Measurements from ENCODE around the gene SPP2.

The SPP2 gene

DNA sequence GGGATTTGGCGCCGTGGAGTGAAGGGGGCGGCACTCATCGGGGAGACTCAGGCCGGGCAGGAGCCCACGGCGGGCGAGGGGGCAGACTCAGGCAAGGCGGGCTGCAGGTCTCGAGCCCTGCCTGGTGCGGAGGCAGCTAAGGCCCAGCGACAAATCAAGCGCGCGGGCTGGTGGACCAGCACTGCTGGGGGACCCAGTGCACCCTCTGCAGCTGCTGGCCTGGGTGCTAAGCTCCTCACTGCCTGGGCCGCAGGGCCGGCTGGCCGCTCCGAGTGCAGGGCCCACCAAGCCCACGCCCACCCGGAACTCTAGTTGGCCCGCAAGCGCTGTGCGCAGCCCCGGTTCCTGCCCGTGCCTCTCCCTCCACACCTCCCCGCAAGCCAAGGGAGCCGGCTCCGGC is 26.2 kb upstream of the SPP2 start:
- Histone ChIP-seq H3K9ac (ENCODE audit: low read depth, low read length) (no peak overlapping the region), H3K4me3 (ENCODE audit: low read depth, low read length) (no peak overlapping the region), H3K4me1 (ENCODE audit: control insufficient read depth, insufficient read depth, low read length) (no peaks in the 10 kb centered on the region), H3K27me3 (ENCODE audit: control insufficient read depth, insufficient read depth, low read length) (no peaks in the 10 kb centered on the region), H3K9me3 (ENCODE audit: control insufficient read depth, insufficient read depth, low read length) (no peaks in the 10 kb centered on the region), H3K36me3 (ENCODE audit: control insufficient read depth, insufficient read depth, low read length) (no peaks in the 10 kb centered on the region)

- Histone ChIP-seq H3K4me3 (ENCODE audit: low read depth, low read length) (no peak overlapping the region), H3K27me3 (ENCODE audit: control insufficient read depth, insufficient read depth, low read length) (no peaks in the 10 kb centered on the region), H3K9ac (ENCODE audit: low read depth, low read length) (no peak overlapping the region), H3K4me1 (ENCODE audit: control insufficient read depth, insufficient read depth, low read length) (no peaks in the 10 kb centered on the region), H3K9me3 (ENCODE audit: control insufficient read depth, insufficient read depth, low read length) (no peaks in the 10 kb centered on the region), H3K36me3 (ENCODE audit: control insufficient read depth, insufficient read depth, low read length) (no peaks in the 10 kb centered on the region)
Measured at GRCh38 chr2:234025466-234025865, 25.0 kb upstream of the SPP2 start.

GRCh38 chr2:234025891-234026401 is 24.6 kb upstream of the SPP2 start:
- Histone ChIP-seq H3K9ac (ENCODE audit: low read depth, low read length) (no peak overlapping the region), H3K27me3 (ENCODE audit: control insufficient read depth, insufficient read depth, low read length) (no peaks in the 10 kb centered on the region), H3K4me1 (ENCODE audit: control insufficient read depth, insufficient read depth, low read length) (no peaks in the 10 kb centered on the region), H3K36me3 (ENCODE audit: control insufficient read depth, insufficient read depth, low read length) (no peaks in the 10 kb centered on the region), H3K4me3 (ENCODE audit: low read depth, low read length) (no peak overlapping the region), H3K9me3 (ENCODE audit: control insufficient read depth, insufficient read depth, low read length) (no peaks in the 10 kb centered on the region)

DNA sequence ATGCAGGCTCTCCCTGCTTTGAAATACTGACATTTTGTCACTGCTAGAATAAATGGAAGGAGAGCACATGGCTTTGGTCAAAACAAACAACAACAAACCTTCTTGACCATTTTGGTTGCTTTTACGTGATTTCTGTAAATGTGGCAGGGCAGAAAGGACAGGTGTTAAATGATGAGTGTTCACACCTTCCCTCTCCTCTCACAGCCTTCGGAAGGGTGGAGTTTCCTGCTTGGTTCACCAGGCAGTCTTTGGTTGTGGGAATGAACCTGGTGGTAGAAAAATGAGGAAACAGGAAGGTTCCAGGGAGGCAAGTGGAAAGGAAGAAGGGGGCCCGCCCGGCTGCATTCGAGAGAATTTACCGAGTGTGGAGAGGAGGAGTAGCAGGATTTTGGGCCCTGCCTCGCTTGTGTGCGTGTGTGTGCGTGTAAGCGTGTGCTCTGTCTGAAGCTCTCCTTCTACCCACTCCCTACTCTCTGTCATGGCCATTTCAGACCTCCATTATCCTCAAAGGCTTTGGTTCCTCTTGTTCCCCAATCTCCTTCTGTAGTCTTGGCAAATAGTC is 23.7 kb upstream of the SPP2 start:
- Histone ChIP-seq H3K9ac (ENCODE audit: low read depth, low read length) (no peak overlapping the region), H3K9me3 (ENCODE audit: control insufficient read depth, insufficient read depth, low read length) (no peaks in the 10 kb centered on the region), H3K4me1 (ENCODE audit: control insufficient read depth, insufficient read depth, low read length) (no peaks in the 10 kb centered on the region), H3K36me3 (ENCODE audit: control insufficient read depth, insufficient read depth, low read length) (no peaks in the 10 kb centered on the region), H3K4me3 (ENCODE audit: low read depth, low read length) (no peak overlapping the region), H3K27me3 (ENCODE audit: control insufficient read depth, insufficient read depth, low read length) (no peaks in the 10 kb centered on the region)

DNA sequence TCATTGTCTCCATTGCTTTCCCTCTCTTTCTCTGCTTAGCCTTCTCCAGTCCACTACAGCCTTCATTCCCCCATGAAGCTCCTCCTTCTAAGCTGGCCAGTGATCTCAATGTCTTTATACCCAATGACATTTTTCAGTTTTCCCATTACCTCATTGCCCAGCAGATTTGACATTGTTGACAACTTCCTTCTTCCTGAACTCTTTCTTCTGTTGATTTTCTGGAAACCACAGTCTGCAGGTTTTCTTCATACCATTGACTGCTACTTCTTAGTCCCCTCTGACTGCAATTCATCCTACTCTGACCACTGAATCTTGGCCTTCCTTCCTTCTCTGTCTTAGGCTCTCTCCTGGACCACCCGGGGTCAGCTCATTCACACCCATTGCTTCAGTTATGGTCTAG is 22.9 kb upstream of the SPP2 start:
- Histone ChIP-seq H3K9ac (ENCODE audit: low read depth, low read length) (no peak overlapping the region), H3K9me3 (ENCODE audit: control insufficient read depth, insufficient read depth, low read length) (no peaks in the 10 kb centered on the region), H3K27me3 (ENCODE audit: control insufficient read depth, insufficient read depth, low read length) (no peaks in the 10 kb centered on the region), H3K4me1 (ENCODE audit: control insufficient read depth, insufficient read depth, low read length) (no peaks in the 10 kb centered on the region), H3K36me3 (ENCODE audit: control insufficient read depth, insufficient read depth, low read length) (no peaks in the 10 kb centered on the region), H3K4me3 (ENCODE audit: low read depth, low read length) (no peak overlapping the region)

- Histone ChIP-seq H3K9me3 (ENCODE audit: control insufficient read depth, insufficient read depth, low read length) (no peaks in the 10 kb centered on the region), H3K4me3 (ENCODE audit: low read depth, low read length) (no peak overlapping the region), H3K4me1 (ENCODE audit: control insufficient read depth, insufficient read depth, low read length) (no peaks in the 10 kb centered on the region), H3K27me3 (ENCODE audit: control insufficient read depth, insufficient read depth, low read length) (no peaks in the 10 kb centered on the region), H3K9ac (ENCODE audit: low read depth, low read length) (no peak overlapping the region), H3K36me3 (ENCODE audit: control insufficient read depth, insufficient read depth, low read length) (no peaks in the 10 kb centered on the region)
Measured at GRCh38 chr2:234029150-234029733, 21.3 kb upstream of the SPP2 start.

DNA sequence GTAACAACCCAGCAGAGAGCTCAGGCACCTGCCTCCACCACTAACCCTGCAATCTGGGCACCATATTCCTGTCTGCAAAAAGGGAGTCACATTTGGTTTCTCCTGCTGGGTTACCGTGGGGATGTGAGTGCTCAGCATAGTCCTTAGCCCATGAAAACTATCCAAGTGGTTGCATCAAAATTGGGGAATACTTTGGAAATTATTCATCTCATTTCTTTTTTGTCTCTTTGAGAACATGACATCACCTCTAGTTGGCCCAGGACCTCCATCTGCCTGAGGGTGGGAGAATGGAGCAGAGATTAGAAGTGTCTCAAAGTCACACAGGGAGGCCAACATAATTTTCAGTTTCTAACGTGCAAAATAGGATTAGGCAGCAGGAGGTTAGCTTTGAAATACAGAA is 19.3 kb upstream of the SPP2 start:
- H3K9ac ChIP-seq (ENCODE audit: low read depth, low read length) = no peak overlapping the region
- H3K27me3 ChIP-seq (ENCODE audit: control insufficient read depth, insufficient read depth, low read length) = no peaks in the 10 kb centered on the region
- H3K4me1 ChIP-seq (ENCODE audit: control insufficient read depth, insufficient read depth, low read length) = no peaks in the 10 kb centered on the region
- no peaks in the 10 kb centered on the region for H3K9me3 ChIP-seq (ENCODE audit: control insufficient read depth, insufficient read depth, low read length)
- H3K4me3 ChIP-seq (ENCODE audit: low read depth, low read length) = no peak overlapping the region
- no peaks in the 10 kb centered on the region for H3K36me3 ChIP-seq (ENCODE audit: control insufficient read depth, insufficient read depth, low read length)

GRCh38 chr2:234032279-234032856 is 18.1 kb upstream of the SPP2 start:
- H3K9ac ChIP-seq (ENCODE audit: low read depth, low read length) = no peak overlapping the region
- no peaks in the 10 kb centered on the region for H3K36me3 ChIP-seq (ENCODE audit: control insufficient read depth, insufficient read depth, low read length)
- no peaks in the 10 kb centered on the region for H3K27me3 ChIP-seq (ENCODE audit: control insufficient read depth, insufficient read depth, low read length)
- no peaks in the 10 kb centered on the region for H3K4me1 ChIP-seq (ENCODE audit: control insufficient read depth, insufficient read depth, low read length)
- no peaks in the 10 kb centered on the region for H3K9me3 ChIP-seq (ENCODE audit: control insufficient read depth, insufficient read depth, low read length)
- H3K4me3 ChIP-seq (ENCODE audit: low read depth, low read length) = no peak overlapping the region

GRCh38 chr2:234033174-234033573 is 17.3 kb upstream of the SPP2 start:
- Histone ChIP-seq H3K4me3 (ENCODE audit: low read depth, low read length) (no peak overlapping the region), H3K9me3 (ENCODE audit: control insufficient read depth, insufficient read depth, low read length) (no peaks in the 10 kb centered on the region), H3K27me3 (ENCODE audit: control insufficient read depth, insufficient read depth, low read length) (no peaks in the 10 kb centered on the region)

DNA sequence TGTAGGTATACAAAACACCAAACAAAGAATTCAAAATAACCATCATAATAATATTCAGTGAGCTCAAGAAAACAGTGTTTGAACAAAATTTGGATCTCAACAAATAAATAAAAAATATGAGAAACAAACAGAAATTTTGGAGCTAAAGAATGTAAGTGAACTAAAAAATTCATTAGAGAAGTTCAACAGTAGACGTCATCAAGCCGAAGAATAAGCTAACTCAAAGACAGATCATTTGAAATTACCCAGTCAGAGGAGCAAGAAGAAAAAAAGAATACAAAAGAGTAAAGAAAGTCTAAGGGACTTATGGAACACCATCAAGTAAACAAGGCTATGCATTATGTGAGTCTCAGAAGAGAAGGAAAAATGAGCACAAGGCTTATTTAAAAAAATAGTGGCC is 16.6 kb upstream of the SPP2 start:
- Histone ChIP-seq H3K9me3 (ENCODE audit: control insufficient read depth, insufficient read depth, low read length) (no peaks in the 10 kb centered on the region), H3K4me1 (ENCODE audit: control insufficient read depth, insufficient read depth, low read length) (no peaks in the 10 kb centered on the region), H3K9ac (ENCODE audit: low read depth, low read length) (no peak overlapping the region), H3K27me3 (ENCODE audit: control insufficient read depth, insufficient read depth, low read length) (no peaks in the 10 kb centered on the region), H3K4me3 (ENCODE audit: low read depth, low read length) (no peak overlapping the region), H3K36me3 (ENCODE audit: control insufficient read depth, insufficient read depth, low read length) (no peaks in the 10 kb centered on the region)

More at GRCh38 chr2:234033174-234033573, 17.3 kb upstream of the SPP2 start:
- no peaks in the 10 kb centered on the region for H3K4me1 ChIP-seq (ENCODE audit: control insufficient read depth, insufficient read depth, low read length)
- H3K36me3 ChIP-seq (ENCODE audit: control insufficient read depth, insufficient read depth, low read length) = no peaks in the 10 kb centered on the region
- H3K9ac ChIP-seq (ENCODE audit: low read depth, low read length) = no peak overlapping the region

DNA sequence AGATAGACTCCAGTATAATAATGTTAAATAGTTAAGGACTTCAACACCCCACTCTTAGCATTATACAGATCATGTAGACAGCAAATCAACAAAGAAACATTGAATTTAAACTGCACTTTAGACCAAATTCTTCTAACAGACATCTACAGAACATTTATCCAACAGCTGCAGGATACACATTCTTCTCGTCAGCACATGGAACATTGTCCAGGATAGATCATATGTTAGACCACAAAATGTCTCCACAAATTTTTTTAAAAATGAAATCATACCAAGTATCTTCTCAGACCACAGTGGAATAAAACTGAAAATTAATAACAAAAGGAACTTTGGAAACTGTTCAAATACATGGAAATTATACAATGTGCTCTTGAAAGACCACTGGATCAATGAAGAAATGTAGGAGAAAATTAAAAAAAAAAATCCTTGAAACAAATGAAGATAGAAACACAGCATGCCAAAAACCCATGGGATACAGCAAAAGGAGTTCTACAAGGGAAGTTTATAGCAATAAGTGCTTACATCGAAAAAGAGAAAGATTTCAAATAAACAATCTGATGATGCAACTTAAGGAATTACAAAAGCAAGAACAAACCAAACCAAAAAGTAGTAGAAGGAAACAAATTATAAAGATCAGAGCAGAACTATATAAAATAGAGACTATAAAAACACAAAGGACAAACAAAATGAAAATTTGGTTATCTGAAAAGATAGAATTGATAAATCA is 12.3 kb upstream of the SPP2 start:
- Histone ChIP-seq H3K4me3 (ENCODE audit: low read depth, low read length) (no peak overlapping the region), H3K4me1 (ENCODE audit: control insufficient read depth, insufficient read depth, low read length) (no peaks in the 10 kb centered on the region), H3K36me3 (ENCODE audit: control insufficient read depth, insufficient read depth, low read length) (no peaks in the 10 kb centered on the region), H3K9me3 (ENCODE audit: control insufficient read depth, insufficient read depth, low read length) (no peaks in the 10 kb centered on the region), H3K27me3 (ENCODE audit: control insufficient read depth, insufficient read depth, low read length) (no peaks in the 10 kb centered on the region), H3K9ac (ENCODE audit: low read depth, low read length) (no peak overlapping the region)

DNA sequence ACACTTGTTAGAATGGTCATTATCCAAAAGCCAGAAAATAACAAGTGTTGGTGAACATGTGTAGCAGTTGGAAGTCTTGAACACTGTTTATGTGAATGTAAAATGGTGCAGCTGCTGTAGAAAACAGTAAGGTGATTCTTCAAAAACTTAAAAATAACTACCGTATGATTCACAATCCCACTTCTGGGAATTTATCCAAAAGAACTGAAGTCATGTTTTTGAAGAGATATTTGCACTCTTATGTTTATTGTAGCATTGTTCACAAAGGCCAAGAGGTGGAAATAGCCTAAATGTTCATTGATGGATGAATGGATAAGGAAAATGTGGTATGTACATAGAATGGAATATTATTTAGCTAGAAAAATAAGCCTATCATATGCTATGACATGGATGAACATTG is 6.3 kb upstream of the SPP2 start:
- Histone ChIP-seq H3K4me3 (ENCODE audit: low read depth, low read length) (no peak overlapping the region), H3K36me3 (ENCODE audit: control insufficient read depth, insufficient read depth, low read length) (no peaks in the 10 kb centered on the region), H3K27me3 (ENCODE audit: control insufficient read depth, insufficient read depth, low read length) (no peaks in the 10 kb centered on the region), H3K9me3 (ENCODE audit: control insufficient read depth, insufficient read depth, low read length) (no peaks in the 10 kb centered on the region), H3K4me1 (ENCODE audit: control insufficient read depth, insufficient read depth, low read length) (no peaks in the 10 kb centered on the region), H3K9ac (ENCODE audit: low read depth, low read length) (no peak overlapping the region)
